Smooth muscle cell (in vitro differentiated cells): ENCODE results near the gene PACSIN2. TPM values are rescaled to one million over a fixed set of nuclear protein-coding genes. Genes with fewer than 3 reads are reported as not detected.

Source experiments
- DNase-seq: peaks from one replicate; lab custom pipeline; 2025; ENCODE audit not compliant: unreplicated experiment; lab: John Stamatoyannopoulos, UW
- H2AFZ ChIP-seq: fragments of 200-600 bp; sonication (generic); 2 replicates; pipeline ENCODE4 v1.6.0; 2016; ENCODE audit warnings: antibody characterized with exemption, low read depth, mild to moderate bottlenecking
- H3F3A ChIP-seq: fragments of 200-600 bp; sonication (generic); 2 replicates; pipeline ENCODE4 v1.6.0; 2017; ENCODE audit warnings: antibody characterized with exemption, low read depth
- H3K27ac ChIP-seq: fragments of 200-600 bp; sonication (generic); 2 replicates; pipeline ENCODE4 v1.5.1; 2016; ENCODE audit warnings: low read depth, mild to moderate bottlenecking
- H3K27me3 ChIP-seq: fragments of 200-600 bp; sonication (generic); 2 replicates; pipeline ENCODE4 v1.6.1; 2016; ENCODE audit warnings: low read depth, mild to moderate bottlenecking
- H3K36me3 ChIP-seq: fragments of 200-600 bp; sonication (generic); 2 replicates; pipeline ENCODE4 v1.5.1; 2016; ENCODE audit warnings: low read depth
- H3K4me1 ChIP-seq: fragments of 200-600 bp; sonication (generic); 2 replicates; pipeline ENCODE4 v1.5.1; 2016; ENCODE audit warnings: low read depth
- H3K4me2 ChIP-seq: fragments of 200-600 bp; sonication (generic); 2 replicates; pipeline ENCODE4 v1.6.0; 2016; ENCODE audit warnings: mild to moderate bottlenecking
- H3K4me3 ChIP-seq: fragments of 200-600 bp; sonication (generic); 2 replicates; pipeline ENCODE4 v1.5.1; 2016; ENCODE audit warnings: mild to moderate bottlenecking
- H3K79me2 ChIP-seq: fragments of 200-600 bp; sonication (generic); 2 replicates; pipeline ENCODE4 v1.6.0; 2016; ENCODE audit warnings: low read depth, mild to moderate bottlenecking
- H3K9ac ChIP-seq: fragments of 200-600 bp; sonication (generic); 2 replicates; pipeline ENCODE4 v1.6.0; 2016; ENCODE audit warnings: low read depth
- H3K9me3 ChIP-seq: fragments of 200-600 bp; sonication (generic); replicated peaks from 2 replicates; pipeline ENCODE4 v1.5.1; 2016; ENCODE audit warnings: low read depth
- H4K20me1 ChIP-seq: fragments of 200-600 bp; sonication (generic); 2 replicates; pipeline ENCODE4 v1.6.0; 2016; ENCODE audit warnings: low read depth
- WGBS: methylation state at CpG from one replicate; pipeline ENCODE4 v1.1.7; 2016; ENCODE audit warnings: low lambda C conversion rate; 5-methylcytosine and 5-hydroxymethylcytosine counted together
- polyA plus RNA-seq: library from polyadenylated mRNA; unstranded; fragments of >200 nt; fragmentation: Nextera tagmentation; extraction: Ambion mirVana; gene quantifications from 2 replicates; pipeline ENCODE4 v1.2.1, GENCODE V29; 2016
- total RNA-seq: library from RNA; depleted of rRNA; stranded (reverse); fragments of >200 nt; gene quantifications from 2 replicates; pipeline ENCODE4 v1.2.3, GENCODE V29; 2014
- TF ChIP-seq, protein P1 (sequence below): fragments of 200-600 bp; sonication (generic); IDR thresholded peaks from 2 replicates; pipeline ENCODE4 v1.5.1; 2017; ENCODE audit warnings: borderline replicate concordance, mild to moderate bottlenecking, antibody characterized with exemption; ENCODE audit not compliant: insufficient read depth, poor library complexity, severe bottlenecking

The PACSIN2 gene
- total and polyA plus RNA-seq, 2 experiments from 2014 or later, result 34.7 to 41.1 TPM

GRCh38 chr22:43013355-43014315, 1.3 kb downstream of the PACSIN2 start:
- DNase-seq, result no peak
- H2AFZ ChIP-seq, result no peak overlapping the region
- TF ChIP-seq, protein P1, sequence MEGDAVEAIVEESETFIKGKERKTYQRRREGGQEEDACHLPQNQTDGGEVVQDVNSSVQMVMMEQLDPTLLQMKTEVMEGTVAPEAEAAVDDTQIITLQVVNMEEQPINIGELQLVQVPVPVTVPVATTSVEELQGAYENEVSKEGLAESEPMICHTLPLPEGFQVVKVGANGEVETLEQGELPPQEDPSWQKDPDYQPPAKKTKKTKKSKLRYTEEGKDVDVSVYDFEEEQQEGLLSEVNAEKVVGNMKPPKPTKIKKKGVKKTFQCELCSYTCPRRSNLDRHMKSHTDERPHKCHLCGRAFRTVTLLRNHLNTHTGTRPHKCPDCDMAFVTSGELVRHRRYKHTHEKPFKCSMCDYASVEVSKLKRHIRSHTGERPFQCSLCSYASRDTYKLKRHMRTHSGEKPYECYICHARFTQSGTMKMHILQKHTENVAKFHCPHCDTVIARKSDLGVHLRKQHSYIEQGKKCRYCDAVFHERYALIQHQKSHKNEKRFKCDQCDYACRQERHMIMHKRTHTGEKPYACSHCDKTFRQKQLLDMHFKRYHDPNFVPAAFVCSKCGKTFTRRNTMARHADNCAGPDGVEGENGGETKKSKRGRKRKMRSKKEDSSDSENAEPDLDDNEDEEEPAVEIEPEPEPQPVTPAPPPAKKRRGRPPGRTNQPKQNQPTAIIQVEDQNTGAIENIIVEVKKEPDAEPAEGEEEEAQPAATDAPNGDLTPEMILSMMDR, result no peak

DNA sequence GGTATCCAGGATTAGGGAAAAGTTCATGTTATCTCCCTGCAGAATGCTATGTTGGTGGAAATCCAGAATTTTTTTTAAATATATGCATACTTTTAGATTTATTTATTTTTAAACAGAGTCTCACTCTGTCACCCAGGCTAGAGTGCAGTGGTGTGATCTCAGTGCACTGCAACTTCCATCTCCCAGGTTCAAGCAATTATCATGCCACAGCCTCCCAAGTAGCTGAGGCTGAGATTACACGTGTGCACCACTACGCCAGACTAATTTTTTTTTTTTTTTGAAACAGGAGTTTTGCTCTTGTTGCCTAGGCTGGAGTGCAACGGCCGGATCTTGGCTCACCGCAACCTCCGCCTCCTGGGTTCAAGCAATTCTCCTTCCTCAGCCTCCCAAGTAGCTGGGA, 2.6 kb downstream of the PACSIN2 start:
- WGBS, result 85% methylated on average over 6 of the region's 6 CpGs
- H4K20me1 ChIP-seq, result peaks cover 67% of the 10 kb centered on the region
- H3F3A ChIP-seq, result peaks cover 11% of the 10 kb centered on the region
- no peak overlapping the region for H2AFZ ChIP-seq
- peak overlapping the region; percentile 82 for H3K4me3 ChIP-seq
- H3K4me2 ChIP-seq, result no peak overlapping the region
- H3K9ac ChIP-seq, result no peak overlapping the region
- H3K9me3 ChIP-seq, result no peaks in the 10 kb centered on the region
- no peaks in the 10 kb centered on the region for H3K27me3 ChIP-seq
- DNase-seq, result no peak
- TF ChIP-seq, protein P1, result no peak
- H3K79me2 ChIP-seq, result peaks cover 72% of the 10 kb centered on the region
- no peaks in the 10 kb centered on the region for H3K36me3 ChIP-seq
- peaks cover 10% of the 10 kb centered on the region for H3K4me1 ChIP-seq
- no peak overlapping the region for H3K27ac ChIP-seq

More at GRCh38 chr22:43013355-43014315, 1.3 kb downstream of the PACSIN2 start:
- peak overlapping the region; percentile 82 for H3K4me3 ChIP-seq
- peak overlapping the region; percentile 90 for H3K4me2 ChIP-seq
- peak overlapping the region; percentile 61 for H3K9ac ChIP-seq
- peaks cover 10% of the 10 kb centered on the region for H3K4me1 ChIP-seq
- H3K27ac ChIP-seq, result peak overlapping the region; percentile 62
- H3F3A ChIP-seq, result peaks cover under 1% of the 10 kb centered on the region
- 26% methylated on average over 14 of the region's 16 CpGs for WGBS
- H3K79me2 ChIP-seq, result peaks cover 60% of the 10 kb centered on the region
- no peaks in the 10 kb centered on the region for H3K36me3 ChIP-seq
- no peaks in the 10 kb centered on the region for H3K9me3 ChIP-seq
- peaks cover 55% of the 10 kb centered on the region for H4K20me1 ChIP-seq
- no peaks in the 10 kb centered on the region for H3K27me3 ChIP-seq

DNA sequence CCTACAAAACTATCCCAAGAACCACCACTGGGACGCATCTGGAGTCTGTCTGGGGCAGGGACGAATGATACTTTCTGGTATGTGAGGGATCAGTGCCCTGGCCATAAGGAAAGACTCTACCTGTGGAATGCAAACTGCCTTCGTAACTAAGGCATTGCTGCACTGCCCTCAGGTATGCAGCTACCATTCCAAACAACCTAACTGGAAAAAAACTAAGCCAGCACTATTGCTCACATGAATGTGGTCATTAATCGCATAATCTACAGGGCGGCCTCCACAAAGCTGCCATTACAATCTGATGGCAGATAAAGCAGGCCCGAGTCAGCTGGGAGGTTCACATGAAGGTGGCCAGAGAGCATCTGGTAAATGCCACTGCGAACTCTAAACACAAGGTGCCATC, 3.9 kb downstream of the PACSIN2 start:
- DNase-seq, result no peak
- Histone ChIP-seq H3K9ac (no peak overlapping the region), H3K4me2 (no peak overlapping the region), H2AFZ (no peak overlapping the region), H3K4me3 (peak overlapping the region; percentile 2), H3K27me3 (no peaks in the 10 kb centered on the region), H3K36me3 (no peaks in the 10 kb centered on the region), H3F3A (peaks cover 14% of the 10 kb centered on the region), H3K4me1 (peaks cover 10% of the 10 kb centered on the region), H3K27ac (peak overlapping the region; percentile 39), H4K20me1 (peaks cover 79% of the 10 kb centered on the region), H3K79me2 (peaks cover 85% of the 10 kb centered on the region), H3K9me3 (no peaks in the 10 kb centered on the region)
- TF ChIP-seq, protein P1, result no peak
- 54% methylated on average over 7 of the region's 7 CpGs for WGBS

- Histone ChIP-seq H3K4me3 (no peak overlapping the region), H4K20me1 (peaks cover 93% of the 10 kb centered on the region), H3K4me1 (peaks cover 15% of the 10 kb centered on the region), H3K27me3 (no peaks in the 10 kb centered on the region), H3K36me3 (no peaks in the 10 kb centered on the region), H2AFZ (no peak overlapping the region), H3K9me3 (no peaks in the 10 kb centered on the region), H3K4me2 (no peak overlapping the region), H3F3A (peaks cover 14% of the 10 kb centered on the region), H3K79me2 (peaks cover 100% of the 10 kb centered on the region), H3K27ac (peak overlapping the region; percentile 82), H3K9ac (no peak overlapping the region)
- 96% methylated on average over 4 of the region's 4 CpGs for WGBS
- TF ChIP-seq, protein P1, result no peak
- no peak for DNase-seq
These were observed 5.5 kb downstream of the PACSIN2 start for GRCh38 chr22:43009444-43009843.
